ENCODE measurements around the gene RNF208.

RNF208 gene

DNA sequence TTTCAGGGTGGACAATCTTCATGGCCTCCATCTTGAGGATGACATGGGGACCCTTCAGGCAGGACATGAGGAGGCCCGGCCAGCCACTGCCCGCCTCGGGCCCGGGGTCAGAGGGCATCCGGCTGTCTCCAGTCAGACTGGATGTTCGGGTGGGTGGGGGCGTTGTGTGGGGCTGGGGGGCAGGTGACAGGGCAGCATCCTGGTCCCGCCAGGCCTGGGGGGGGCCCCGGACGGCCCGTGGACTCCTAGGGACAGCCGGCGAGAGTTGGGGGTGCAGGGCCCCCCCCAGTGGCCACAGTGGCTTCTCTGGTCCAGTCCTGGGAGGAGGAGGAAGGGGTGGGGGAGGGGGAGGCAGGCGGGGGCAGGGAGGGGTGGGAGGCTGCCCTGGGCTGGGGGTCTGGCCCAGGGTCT, 940 bp downstream of the RNF208 start:
- no peak overlapping the region for H3K4me2 ChIP-seq (ENCODE audit: low read depth, low read length, poor library complexity, severe bottlenecking)
- H4K20me1 ChIP-seq (ENCODE audit: insufficient read depth, low read length, poor library complexity, severe bottlenecking): no peaks in the 10 kb centered on the region
- TF ChIP-seq EZH2phosphoT487 (IDR thresholded peaks at IDR 0.05; ENCODE audit: borderline replicate concordance): no peak
- H3K27me3 ChIP-seq (ENCODE audit: insufficient read depth, low read length, poor library complexity, severe bottlenecking): no peaks in the 10 kb centered on the region
- H3F3A ChIP-seq (ENCODE audit: low read depth): no peaks in the 10 kb centered on the region
- no peak overlapping the region for H3K9ac ChIP-seq (ENCODE audit: low read depth, low read length, poor library complexity, severe bottlenecking)
- no peaks in the 10 kb centered on the region for H3K9me3 ChIP-seq (ENCODE audit: insufficient read depth, low read depth, low read length)
- H2AFZ ChIP-seq (ENCODE audit: low read length): no peak overlapping the region
- peaks cover 21% of the 10 kb centered on the region for H3K4me1 ChIP-seq (ENCODE audit: insufficient read depth, low read length, poor library complexity, severe bottlenecking)
- H3K79me2 ChIP-seq (ENCODE audit: insufficient read depth, low read length): no peaks in the 10 kb centered on the region
- H3K4me3 ChIP-seq (ENCODE audit: low read length, poor library complexity, severe bottlenecking): no peak overlapping the region
- no peaks in the 10 kb centered on the region for H3K36me3 ChIP-seq (ENCODE audit: insufficient read depth, low read length)
- no peaks in the 10 kb centered on the region for H3K9me2 ChIP-seq (replicated peaks; ENCODE audit: low read depth, low read length)

DNA sequence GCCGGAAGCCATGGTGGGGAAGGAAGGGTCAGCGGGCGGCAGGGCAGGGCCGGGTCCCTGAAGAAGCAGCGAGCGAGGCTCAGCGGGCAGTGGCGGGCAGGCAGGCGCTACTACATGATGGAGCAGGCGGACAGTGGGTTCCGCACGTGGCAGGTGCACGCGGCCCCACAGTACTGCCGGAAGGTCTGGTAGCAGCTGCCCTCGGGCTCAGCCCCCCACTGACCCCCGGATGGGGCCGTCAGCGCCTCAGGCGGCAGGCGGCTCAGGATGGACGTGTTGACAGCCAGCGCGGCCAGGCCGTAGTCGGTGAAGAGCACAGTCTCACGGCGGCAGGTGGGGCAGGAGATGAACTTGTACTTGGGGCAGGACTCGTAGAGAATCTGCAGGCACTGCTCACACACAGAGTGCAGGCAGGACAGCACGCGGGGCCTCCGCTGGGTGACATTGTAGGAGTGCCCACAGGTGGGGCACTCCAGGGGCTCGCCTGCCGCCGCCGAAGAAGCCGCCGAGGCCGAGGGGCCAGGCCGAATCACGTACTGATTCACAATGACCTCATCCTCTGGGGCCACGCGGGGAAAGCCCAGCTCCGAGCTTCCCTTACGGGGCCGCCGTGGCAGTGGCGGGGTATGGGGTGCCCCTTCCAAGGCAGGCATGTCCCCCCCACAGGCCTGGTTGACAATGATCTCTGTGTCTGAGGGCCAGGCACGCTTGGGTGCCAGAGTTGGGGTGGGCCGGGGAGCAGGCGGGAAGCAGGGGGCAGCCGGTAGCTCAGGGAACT, 1.5 kb downstream of the RNF208 start:
- Histone ChIP-seq H3K4me2 (ENCODE audit: low read depth, low read length, poor library complexity, severe bottlenecking) (no peak overlapping the region), H3K9me3 (ENCODE audit: insufficient read depth, low read depth, low read length) (no peaks in the 10 kb centered on the region), H3K9ac (ENCODE audit: low read depth, low read length, poor library complexity, severe bottlenecking) (no peak overlapping the region), H4K20me1 (ENCODE audit: insufficient read depth, low read length, poor library complexity, severe bottlenecking) (no peaks in the 10 kb centered on the region), H2AFZ (ENCODE audit: low read length) (no peak overlapping the region), H3K4me3 (ENCODE audit: low read length, poor library complexity, severe bottlenecking) (no peak overlapping the region), H3K9me2 (replicated peaks; ENCODE audit: low read depth, low read length) (no peaks in the 10 kb centered on the region), H3K4me1 (ENCODE audit: insufficient read depth, low read length, poor library complexity, severe bottlenecking) (peaks cover 21% of the 10 kb centered on the region), H3K36me3 (ENCODE audit: insufficient read depth, low read length) (no peaks in the 10 kb centered on the region), H3K79me2 (ENCODE audit: insufficient read depth, low read length) (no peaks in the 10 kb centered on the region), H3K27me3 (ENCODE audit: insufficient read depth, low read length, poor library complexity, severe bottlenecking) (no peaks in the 10 kb centered on the region), H3F3A (ENCODE audit: low read depth) (no peaks in the 10 kb centered on the region)
- TF ChIP-seq, protein P1, sequence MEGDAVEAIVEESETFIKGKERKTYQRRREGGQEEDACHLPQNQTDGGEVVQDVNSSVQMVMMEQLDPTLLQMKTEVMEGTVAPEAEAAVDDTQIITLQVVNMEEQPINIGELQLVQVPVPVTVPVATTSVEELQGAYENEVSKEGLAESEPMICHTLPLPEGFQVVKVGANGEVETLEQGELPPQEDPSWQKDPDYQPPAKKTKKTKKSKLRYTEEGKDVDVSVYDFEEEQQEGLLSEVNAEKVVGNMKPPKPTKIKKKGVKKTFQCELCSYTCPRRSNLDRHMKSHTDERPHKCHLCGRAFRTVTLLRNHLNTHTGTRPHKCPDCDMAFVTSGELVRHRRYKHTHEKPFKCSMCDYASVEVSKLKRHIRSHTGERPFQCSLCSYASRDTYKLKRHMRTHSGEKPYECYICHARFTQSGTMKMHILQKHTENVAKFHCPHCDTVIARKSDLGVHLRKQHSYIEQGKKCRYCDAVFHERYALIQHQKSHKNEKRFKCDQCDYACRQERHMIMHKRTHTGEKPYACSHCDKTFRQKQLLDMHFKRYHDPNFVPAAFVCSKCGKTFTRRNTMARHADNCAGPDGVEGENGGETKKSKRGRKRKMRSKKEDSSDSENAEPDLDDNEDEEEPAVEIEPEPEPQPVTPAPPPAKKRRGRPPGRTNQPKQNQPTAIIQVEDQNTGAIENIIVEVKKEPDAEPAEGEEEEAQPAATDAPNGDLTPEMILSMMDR (conservative IDR thresholded peaks at IDR 0.05; ENCODE audit: low read length): no peak
- TF ChIP-seq EZH2phosphoT487 (IDR thresholded peaks at IDR 0.05; ENCODE audit: borderline replicate concordance): no peak

DNA sequence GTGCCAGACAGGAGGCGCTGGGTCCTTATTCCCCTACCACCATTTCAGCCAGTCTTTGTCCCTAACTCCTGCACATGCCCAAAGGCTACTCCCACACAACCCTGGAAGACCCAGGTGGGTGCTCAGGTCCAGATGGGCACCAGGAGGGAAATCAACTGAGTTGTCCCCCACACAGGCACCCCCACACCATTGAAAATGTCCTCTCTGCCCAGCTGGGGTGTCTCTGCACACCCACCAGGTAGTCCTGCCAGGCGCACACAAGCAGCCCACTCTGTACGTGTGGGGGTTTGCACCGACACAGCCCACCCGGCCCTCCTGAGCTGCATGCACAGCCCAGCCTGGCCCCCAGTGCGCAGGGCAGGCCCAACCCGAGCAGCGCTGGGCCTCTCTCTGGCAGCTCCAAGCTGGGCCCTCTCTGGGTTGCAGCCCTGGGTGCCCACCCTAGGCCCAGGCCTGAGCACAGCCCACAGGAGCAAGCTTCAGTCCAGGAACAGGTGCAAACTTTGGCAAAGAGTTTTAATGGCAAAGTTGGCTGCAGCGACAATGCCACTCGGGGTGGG, 2.2 kb downstream of the RNF208 start:
- H3K9me3 ChIP-seq (ENCODE audit: insufficient read depth, low read depth, low read length): no peaks in the 10 kb centered on the region
- TF ChIP-seq EZH2phosphoT487 (IDR thresholded peaks at IDR 0.05; ENCODE audit: borderline replicate concordance): no peak
- TF ChIP-seq, protein P1 (conservative IDR thresholded peaks at IDR 0.05; ENCODE audit: low read length): no peak
- H3K9ac ChIP-seq (ENCODE audit: low read depth, low read length, poor library complexity, severe bottlenecking): no peak overlapping the region
- no peaks in the 10 kb centered on the region for H3F3A ChIP-seq (ENCODE audit: low read depth)
- peaks cover 16% of the 10 kb centered on the region for H3K4me1 ChIP-seq (ENCODE audit: insufficient read depth, low read length, poor library complexity, severe bottlenecking)
- H3K27me3 ChIP-seq (ENCODE audit: insufficient read depth, low read length, poor library complexity, severe bottlenecking): no peaks in the 10 kb centered on the region
- no peaks in the 10 kb centered on the region for H3K9me2 ChIP-seq (replicated peaks; ENCODE audit: low read depth, low read length)
- no peaks in the 10 kb centered on the region for H4K20me1 ChIP-seq (ENCODE audit: insufficient read depth, low read length, poor library complexity, severe bottlenecking)
- H3K4me2 ChIP-seq (ENCODE audit: low read depth, low read length, poor library complexity, severe bottlenecking): no peak overlapping the region
- H3K4me3 ChIP-seq (ENCODE audit: low read length, poor library complexity, severe bottlenecking): no peak overlapping the region
- H2AFZ ChIP-seq (ENCODE audit: low read length): no peak overlapping the region
- no peaks in the 10 kb centered on the region for H3K79me2 ChIP-seq (ENCODE audit: insufficient read depth, low read length)
- no peaks in the 10 kb centered on the region for H3K36me3 ChIP-seq (ENCODE audit: insufficient read depth, low read length)
